Stimulated activated CD8-positive, alpha-beta memory T cell treated with anti-CD3 and anti-CD28 coated beads, Interleukin-12 subunit alpha, Interleukin-12 subunit beta, amount 100 ng/mL, for 1 hour (primary cell): ENCODE results near the gene NINL.
"Not testable (repeated sequence)": the region's sequence is repeated elsewhere in the genome, so short reads cannot be mapped to it uniquely, and the experiment has no call there.

Experiments
- DNase-seq: peaks from one replicate; pipeline ENCODE4 v3.0.0-alpha.2; 2020; ENCODE audit warnings: low read depth

NINL gene

DNA sequence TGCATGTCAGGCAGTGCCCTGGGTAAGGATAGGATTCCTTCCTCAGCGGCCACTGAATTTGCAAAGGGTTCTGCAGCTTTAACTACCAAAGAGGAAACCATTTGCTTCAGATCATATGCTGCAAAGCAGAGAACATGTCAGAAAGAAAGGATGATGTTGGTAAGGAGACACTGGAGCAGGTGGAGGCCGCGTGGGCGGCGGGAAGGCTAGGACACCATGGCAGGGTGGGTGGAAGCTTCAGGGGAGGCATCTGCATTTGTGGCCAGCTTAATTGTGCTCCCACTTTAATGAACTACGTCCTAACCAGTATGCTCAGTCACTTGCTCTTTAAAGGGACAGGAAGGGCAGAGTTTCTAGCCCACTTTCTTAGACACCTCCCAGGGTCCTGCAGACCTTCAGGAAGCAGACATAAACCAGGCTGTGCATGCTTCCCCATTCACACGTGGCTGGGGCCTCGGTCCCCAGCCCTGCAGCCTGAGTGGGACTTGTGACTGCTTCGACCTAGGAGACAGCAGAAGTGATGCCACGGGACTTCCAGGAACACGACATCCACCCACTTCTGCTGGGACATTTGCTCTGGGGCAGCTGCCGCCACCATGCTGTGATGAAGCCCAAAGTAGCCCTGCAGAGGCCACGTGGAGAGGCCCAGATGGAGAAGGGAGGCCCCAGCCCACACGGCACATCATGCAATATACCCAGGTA lies 101.7 kb downstream of the NINL start:
- no peak for DNase-seq

DNA sequence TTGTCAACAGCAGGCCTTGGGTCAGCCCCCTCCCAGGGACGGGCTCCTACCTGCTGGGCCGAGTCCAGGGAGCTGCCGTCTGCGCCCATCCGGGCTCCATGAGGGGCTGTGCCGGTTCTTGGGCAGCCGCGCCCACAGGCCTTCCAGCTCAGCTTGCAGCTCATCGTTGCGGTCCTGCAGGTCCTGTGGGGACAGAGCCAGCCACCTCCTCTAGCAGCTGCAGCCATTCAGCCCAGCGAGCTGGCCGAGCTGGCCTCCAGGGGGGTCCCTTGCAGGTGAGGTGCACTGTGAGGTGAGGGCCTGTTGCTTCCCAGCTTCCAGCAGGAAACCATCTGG lies 103.4 kb downstream of the NINL start:
- no peak for DNase-seq

DNA sequence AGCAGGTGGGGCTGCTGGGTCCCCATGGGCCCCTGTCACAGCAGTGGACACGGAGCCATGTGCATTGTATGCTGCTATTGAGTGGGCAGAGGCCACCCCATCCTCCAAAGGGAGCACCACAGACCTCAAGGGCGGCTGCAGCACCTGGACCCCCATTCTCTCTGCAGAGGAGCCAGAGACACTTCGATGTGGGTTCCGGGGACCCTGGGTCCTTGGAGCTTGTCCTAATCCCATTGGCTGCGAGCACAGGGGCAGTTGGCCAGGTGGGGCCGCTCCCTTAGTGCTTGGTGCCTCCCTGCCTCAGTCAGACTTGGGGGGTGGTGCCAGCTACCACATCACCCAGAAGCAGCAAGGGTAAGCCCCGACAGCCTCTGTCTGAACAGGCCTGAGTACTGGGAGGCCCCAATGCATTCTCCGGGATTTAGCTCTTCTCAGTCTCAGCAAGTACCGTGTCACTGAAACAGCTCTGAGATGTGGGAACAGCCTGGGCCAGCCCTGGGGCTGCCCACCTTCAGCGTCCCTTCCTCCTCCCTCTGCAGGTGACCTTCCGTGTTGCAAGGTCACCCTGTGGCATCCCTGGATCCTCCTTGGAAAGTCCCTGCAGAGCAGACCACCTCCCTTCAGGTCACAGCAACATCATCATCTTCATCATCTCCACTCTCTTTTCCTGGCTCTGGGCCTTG lies 104.0 kb downstream of the NINL start:
- no peak for DNase-seq

- no peak for DNase-seq
Observed at GRCh38 chr20:25480797-25481196, 104.5 kb downstream of the NINL start.

GRCh38 chr20:25480156-25480555 lies 105.2 kb downstream of the NINL start:
- DNase-seq = no peak

GRCh38 chr20:25479638-25480037 lies 105.7 kb downstream of the NINL start:
- no peak for DNase-seq

GRCh38 chr20:25478889-25479568 lies 106.3 kb downstream of the NINL start:
- DNase-seq = no peak

- DNase-seq = no peak
Observed at GRCh38 chr20:25477014-25477882, 108.1 kb downstream of the NINL start.

- no peak for DNase-seq
Observed at GRCh38 chr20:25476106-25477013, 109.0 kb downstream of the NINL start.

GRCh38 chr20:25473297-25473696 lies 112.0 kb downstream of the NINL start:
- not testable (repeated sequence) for DNase-seq

DNA sequence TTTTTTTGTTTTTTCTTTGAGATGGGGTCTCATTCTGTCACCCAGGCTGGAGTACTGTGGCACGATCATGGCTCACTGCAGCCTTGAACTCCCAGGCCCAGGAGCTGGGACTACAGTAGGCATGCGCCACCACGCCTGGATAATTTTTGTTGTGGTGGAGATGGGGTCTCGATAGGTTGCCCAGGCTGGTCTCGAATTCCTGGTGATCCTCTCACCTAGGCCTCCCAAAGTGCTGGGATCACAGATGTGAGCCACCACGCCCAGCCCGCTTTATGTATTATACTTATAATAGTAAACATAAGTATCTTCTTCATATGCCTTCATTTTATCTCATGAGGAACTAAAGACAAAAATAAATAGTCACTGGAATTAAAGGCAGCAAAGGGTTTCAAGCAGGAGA lies 114.3 kb downstream of the NINL start:
- DNase-seq = no peak

DNA sequence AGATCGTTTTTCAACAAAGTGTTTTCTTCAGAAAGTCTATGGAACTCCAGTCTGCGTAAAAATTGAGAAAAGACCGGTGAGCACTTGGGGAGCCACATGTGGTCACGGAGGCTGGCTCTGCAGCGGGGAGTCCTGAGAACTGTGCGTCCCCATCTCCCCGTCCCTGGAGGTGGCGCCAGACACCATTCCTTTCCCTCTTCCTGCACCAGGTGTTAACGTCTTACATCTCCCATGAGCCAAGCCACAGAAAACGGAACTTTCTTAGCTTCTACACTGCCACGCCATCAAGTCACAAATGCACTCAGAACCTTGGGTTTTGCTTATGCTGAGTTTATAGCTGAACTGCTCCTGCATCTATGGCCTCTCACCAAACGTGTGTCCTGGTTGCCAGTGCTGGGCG lies 115.3 kb downstream of the NINL start:
- DNase-seq = no peak

GRCh38 chr20:25469558-25469957 lies 115.8 kb downstream of the NINL start:
- DNase-seq = no peak

DNA sequence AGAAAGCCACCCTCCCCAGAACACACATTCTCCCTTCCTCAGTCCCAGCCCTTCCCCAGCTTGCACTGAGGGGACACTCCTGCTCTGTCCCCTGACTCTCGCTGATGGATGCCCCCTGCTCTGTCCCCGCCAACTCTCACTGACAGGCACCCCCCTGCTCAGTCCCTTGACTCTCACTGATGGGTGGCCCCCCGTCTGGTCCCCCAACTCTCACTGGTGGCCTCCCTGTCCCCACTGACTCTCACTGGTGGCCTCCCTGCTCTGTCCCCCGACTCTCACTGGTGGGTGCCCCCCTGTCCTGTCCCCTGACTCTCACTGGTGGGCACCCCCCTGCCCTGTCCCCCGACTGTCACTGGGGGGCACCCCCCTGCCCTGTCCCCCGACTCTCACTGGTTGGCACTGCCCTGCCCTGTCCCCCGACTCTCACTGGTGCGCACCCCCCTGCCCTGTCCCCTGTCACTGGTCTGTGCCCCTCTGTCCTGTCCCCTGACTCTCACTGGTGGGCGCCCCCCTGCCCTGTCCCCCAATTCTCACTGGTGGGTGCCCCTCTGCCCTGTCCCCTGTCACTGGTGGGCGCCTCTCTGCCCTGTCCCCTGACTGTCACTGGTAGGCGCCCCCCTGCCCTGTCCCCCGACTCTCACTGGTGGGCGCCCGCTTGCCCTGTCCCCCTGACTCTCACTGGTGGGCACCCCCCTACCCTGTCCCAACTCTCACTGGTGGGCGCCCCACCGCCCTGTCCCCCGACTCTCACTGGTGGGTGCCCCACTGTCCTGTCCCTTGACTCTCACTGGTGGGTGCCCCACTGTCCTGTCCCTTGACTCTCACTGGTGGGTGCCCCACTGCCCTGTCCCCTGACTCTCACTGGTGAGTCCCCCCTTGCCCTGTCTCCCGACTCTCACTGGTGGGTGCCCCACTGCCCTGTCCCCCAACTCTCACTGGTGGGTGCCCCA lies 116.9 kb downstream of the NINL start:
- DNase-seq = no peak

GRCh38 chr20:25467441-25467840 lies 117.9 kb downstream of the NINL start:
- no peak for DNase-seq

DNA sequence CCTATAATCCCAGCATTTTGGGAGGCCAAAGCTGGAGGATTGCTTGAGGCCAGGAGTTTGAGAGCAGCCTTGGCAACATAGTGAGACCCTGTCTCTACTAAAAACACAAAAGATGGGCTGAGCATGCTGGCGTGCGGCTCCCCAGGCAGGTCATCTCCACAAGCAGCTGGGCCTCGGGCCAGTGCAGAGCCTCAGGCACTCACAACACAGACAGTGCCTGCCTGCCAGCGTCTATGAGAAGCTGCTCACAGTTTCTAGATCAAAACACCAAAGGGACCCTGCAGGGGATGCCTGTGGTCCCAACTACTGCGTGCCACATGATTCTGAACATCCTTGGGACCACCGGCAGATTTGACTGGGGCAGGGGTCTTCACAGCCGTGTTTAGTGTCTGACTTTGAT lies 118.5 kb downstream of the NINL start:
- no peak for DNase-seq

DNA sequence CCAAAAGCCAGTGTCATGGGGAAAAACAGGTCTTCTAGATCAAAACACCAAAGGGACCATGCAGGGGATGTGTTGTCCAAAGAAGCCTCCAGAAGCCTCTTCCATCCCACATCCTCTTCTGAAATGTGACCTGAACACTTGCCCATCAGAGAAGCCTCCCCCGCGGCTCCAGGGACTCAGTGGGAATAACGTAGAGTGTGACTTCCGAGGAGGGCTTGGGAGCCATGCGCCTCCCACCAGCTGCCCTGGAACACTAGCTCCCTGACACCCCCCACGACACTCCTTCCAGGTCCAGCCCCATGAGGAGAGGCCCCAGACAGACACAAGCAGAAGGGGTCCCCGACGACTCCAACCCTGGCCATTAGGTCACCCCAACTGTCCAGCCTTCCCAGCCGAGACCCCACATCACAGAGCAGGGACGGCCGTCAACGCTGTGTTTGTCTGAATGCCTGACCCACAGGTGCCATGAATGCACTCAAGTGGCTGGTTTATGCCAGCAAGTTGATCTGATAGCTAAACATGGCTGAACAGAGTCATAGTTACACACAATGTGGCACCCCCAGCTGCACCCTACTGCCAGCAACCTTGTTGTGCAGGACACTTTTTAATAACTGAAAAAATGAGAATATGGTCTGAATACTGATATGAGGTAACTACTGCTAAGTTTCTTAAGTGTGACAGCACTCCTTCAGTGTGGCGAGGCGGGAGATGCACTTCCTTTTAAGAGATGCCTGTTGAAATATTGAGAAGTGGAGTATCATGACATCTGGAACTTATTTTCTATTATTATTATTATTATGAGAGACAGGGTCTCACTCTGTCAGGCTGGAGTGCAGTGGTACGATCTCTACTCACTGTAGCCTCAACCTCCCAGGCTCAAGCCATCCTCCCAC lies 119.8 kb downstream of the NINL start:
- no peak for DNase-seq

- DNase-seq = no peak
Observed at GRCh38 chr20:25464501-25465242, 120.7 kb downstream of the NINL start.
